Activated naive CD8-positive, alpha-beta T cell treated with anti-CD3 and anti-CD28 coated beads for 36 hours (primary cell): ENCODE data around the gene GAS2L2. TPM values are rescaled to one million over a fixed set of nuclear protein-coding genes. Genes with fewer than 3 reads are reported as not detected.
A peak's percentile ranks its signal among the peaks of the same experiment; 100 is the strongest.

Source experiments
- DNase-seq: peaks from one replicate; pipeline ENCODE4 v3.0.0; 2021
- H3K27ac Mint-ChIP-seq: one replicate; pipeline ENCODE4 v1.8.0; 2022; ENCODE audit warnings: mild to moderate bottlenecking, moderate library complexity, mixed read lengths
- H3K27me3 Mint-ChIP-seq: one replicate; pipeline ENCODE4 v1.8.0; 2022; ENCODE audit warnings: mild to moderate bottlenecking, mixed read lengths
- H3K36me3 Mint-ChIP-seq: one replicate; pipeline ENCODE4 v1.8.0; 2021; ENCODE audit warnings: mild to moderate bottlenecking, mixed read lengths
- H3K4me1 Mint-ChIP-seq: one replicate; pipeline ENCODE4 v1.8.0; 2021; ENCODE audit warnings: mixed read lengths
- H3K4me3 Mint-ChIP-seq: one replicate; pipeline ENCODE4 v1.8.0; 2022; ENCODE audit warnings: mild to moderate bottlenecking, moderate library complexity, mixed read lengths
- H3K9me3 Mint-ChIP-seq: one replicate; pipeline ENCODE4 v1.8.0; 2022; ENCODE audit warnings: mixed read lengths
- total RNA-seq, 2 experiments: library from RNA; stranded (reverse); gene quantifications; one replicate each; pipeline ENCODE4 v1.2.3, GENCODE V29; 2021

Gene GAS2L2
- total RNA-seq, 2 experiments from 2014 or later: 0.40 to 0.43 TPM

- Mint-ChIP-seq H3K27me3 (peaks cover 42% of the 10 kb centered on the region), H3K9me3 (no peaks in the 10 kb centered on the region), H3K4me1 (peaks cover 20% of the 10 kb centered on the region), H3K36me3 (no peaks in the 10 kb centered on the region), H3K27ac (no peak overlapping the region), H3K4me3 (no peak overlapping the region)
- no peak for DNase-seq
Observed at GRCh38 chr17:35743626-35744328, 9.3 kb downstream of the GAS2L2 start.

- H3K4me1 Mint-ChIP-seq: peaks cover 12% of the 10 kb centered on the region
- H3K4me3 Mint-ChIP-seq: no peak overlapping the region
- no peaks in the 10 kb centered on the region for H3K9me3 Mint-ChIP-seq
- H3K27ac Mint-ChIP-seq: no peak overlapping the region
- H3K27me3 Mint-ChIP-seq: peaks cover 38% of the 10 kb centered on the region
- no peak for DNase-seq
- H3K36me3 Mint-ChIP-seq: no peaks in the 10 kb centered on the region
Observed at GRCh38 chr17:35742896-35743477, 10.1 kb downstream of the GAS2L2 start.

GRCh38 chr17:35742496-35742895 is 10.5 kb downstream of the GAS2L2 start:
- Mint-ChIP-seq H3K27me3 (peaks cover 38% of the 10 kb centered on the region), H3K4me1 (peaks cover 7% of the 10 kb centered on the region), H3K27ac (no peak overlapping the region), H3K9me3 (no peaks in the 10 kb centered on the region), H3K36me3 (no peaks in the 10 kb centered on the region), H3K4me3 (no peak overlapping the region)
- no peak for DNase-seq

GRCh38 chr17:35740997-35741931 is 11.8 kb downstream of the GAS2L2 start:
- Mint-ChIP-seq H3K27me3 (peaks cover 38% of the 10 kb centered on the region), H3K27ac (no peak overlapping the region), H3K4me3 (peak overlapping the region; percentile 50), H3K9me3 (no peaks in the 10 kb centered on the region), H3K36me3 (no peaks in the 10 kb centered on the region), H3K4me1 (peaks cover 5% of the 10 kb centered on the region)
- DNase-seq: peak; percentile 54

- Mint-ChIP-seq H3K4me1 (peaks cover 5% of the 10 kb centered on the region), H3K27ac (no peak overlapping the region), H3K27me3 (peaks cover 38% of the 10 kb centered on the region), H3K9me3 (no peaks in the 10 kb centered on the region), H3K4me3 (no peak overlapping the region), H3K36me3 (no peaks in the 10 kb centered on the region)
- no peak for DNase-seq
Observed at GRCh38 chr17:35740216-35740615, 12.8 kb downstream of the GAS2L2 start.

GRCh38 chr17:35738519-35739133 is 14.4 kb downstream of the GAS2L2 start:
- no peaks in the 10 kb centered on the region for H3K36me3 Mint-ChIP-seq
- H3K27ac Mint-ChIP-seq: no peak overlapping the region
- no peak overlapping the region for H3K4me3 Mint-ChIP-seq
- no peaks in the 10 kb centered on the region for H3K9me3 Mint-ChIP-seq
- DNase-seq: no peak
- H3K27me3 Mint-ChIP-seq: peaks cover 34% of the 10 kb centered on the region
- peaks cover 5% of the 10 kb centered on the region for H3K4me1 Mint-ChIP-seq

GRCh38 chr17:35736236-35736635 is 16.8 kb downstream of the GAS2L2 start:
- Mint-ChIP-seq H3K27ac (no peak overlapping the region), H3K27me3 (peaks cover 13% of the 10 kb centered on the region), H3K9me3 (no peaks in the 10 kb centered on the region), H3K4me1 (no peaks in the 10 kb centered on the region), H3K36me3 (no peaks in the 10 kb centered on the region), H3K4me3 (no peak overlapping the region)
- DNase-seq: no peak

- no peak overlapping the region for H3K4me3 Mint-ChIP-seq
- peaks cover 10% of the 10 kb centered on the region for H3K4me1 Mint-ChIP-seq
- H3K36me3 Mint-ChIP-seq: peaks cover 8% of the 10 kb centered on the region
- H3K27ac Mint-ChIP-seq: peak overlapping the region; percentile 2
- H3K27me3 Mint-ChIP-seq: peaks cover 8% of the 10 kb centered on the region
- no peak for DNase-seq
- no peaks in the 10 kb centered on the region for H3K9me3 Mint-ChIP-seq
Observed at GRCh38 chr17:35735036-35735805, 17.8 kb downstream of the GAS2L2 start.

GRCh38 chr17:35734396-35734795 is 18.6 kb downstream of the GAS2L2 start:
- no peak for DNase-seq
- H3K9me3 Mint-ChIP-seq: no peaks in the 10 kb centered on the region
- peaks cover 10% of the 10 kb centered on the region for H3K4me1 Mint-ChIP-seq
- H3K27ac Mint-ChIP-seq: no peak overlapping the region
- no peaks in the 10 kb centered on the region for H3K27me3 Mint-ChIP-seq
- no peak overlapping the region for H3K4me3 Mint-ChIP-seq
- H3K36me3 Mint-ChIP-seq: peaks cover 8% of the 10 kb centered on the region

- DNase-seq: no peak
- no peaks in the 10 kb centered on the region for H3K9me3 Mint-ChIP-seq
- H3K27ac Mint-ChIP-seq: no peak overlapping the region
- no peaks in the 10 kb centered on the region for H3K27me3 Mint-ChIP-seq
- peaks cover 8% of the 10 kb centered on the region for H3K36me3 Mint-ChIP-seq
- peaks cover 12% of the 10 kb centered on the region for H3K4me1 Mint-ChIP-seq
- H3K4me3 Mint-ChIP-seq: no peak overlapping the region
Observed at GRCh38 chr17:35733366-35733765, 19.7 kb downstream of the GAS2L2 start.

- Mint-ChIP-seq H3K4me1 (peaks cover 12% of the 10 kb centered on the region), H3K4me3 (peak overlapping the region; percentile 66), H3K9me3 (no peaks in the 10 kb centered on the region), H3K27ac (no peak overlapping the region), H3K36me3 (peaks cover 8% of the 10 kb centered on the region), H3K27me3 (no peaks in the 10 kb centered on the region)
- DNase-seq: no peak
Observed at GRCh38 chr17:35732806-35733136, 20.3 kb downstream of the GAS2L2 start.

GRCh38 chr17:35731917-35732805 is 20.9 kb downstream of the GAS2L2 start:
- DNase-seq: no peak
- peaks cover 8% of the 10 kb centered on the region for H3K36me3 Mint-ChIP-seq
- H3K4me3 Mint-ChIP-seq: peak overlapping the region; percentile 66
- H3K9me3 Mint-ChIP-seq: no peaks in the 10 kb centered on the region
- H3K27ac Mint-ChIP-seq: no peak overlapping the region
- no peaks in the 10 kb centered on the region for H3K27me3 Mint-ChIP-seq
- H3K4me1 Mint-ChIP-seq: peaks cover 12% of the 10 kb centered on the region

- Mint-ChIP-seq H3K9me3 (no peaks in the 10 kb centered on the region), H3K36me3 (peaks cover 8% of the 10 kb centered on the region), H3K27me3 (no peaks in the 10 kb centered on the region), H3K4me1 (peaks cover 12% of the 10 kb centered on the region), H3K27ac (peak within 1 kb of the TSS; percentile 57), H3K4me3 (peak within 1 kb of the TSS; percentile 77)
- peak; percentile 64 for DNase-seq
Observed at GRCh38 chr17:35731239-35731916, 21.7 kb downstream of the GAS2L2 start, which contains the start of gene RASL10B. Gene RASL10B, plus strand, starts transcription at chr17:35731639. Its CDS starts 3,546 bp downstream, at chr17:35735185.
